GM21528 (cell line): ENCODE results near the gene ALG1L2.
"Not testable (repeated sequence)": the region's sequence is repeated elsewhere in the genome, so short reads cannot be mapped to it uniquely, and the experiment has no call there.

Source experiments
- ATAC-seq: cut with Tn5 transposase; IDR thresholded peaks from one replicate; pipeline ENCODE4 v1.9.1; 2021; ENCODE audit warnings: mild to moderate bottlenecking, moderate library complexity; ENCODE audit not compliant: unreplicated experiment, low FRiP score

The ALG1L2 gene

GRCh38 chr3:130093741-130094391 lies 12.2 kb downstream of the ALG1L2 start:
- no peak for ATAC-seq

GRCh38 chr3:130094491-130094941 lies 12.9 kb downstream of the ALG1L2 start:
- not testable (repeated sequence) for ATAC-seq

GRCh38 chr3:130095858-130096257 lies 14.2 kb downstream of the ALG1L2 start:
- ATAC-seq = not testable (repeated sequence)

GRCh38 chr3:130097096-130097495 lies 15.5 kb downstream of the ALG1L2 start:
- ATAC-seq = not testable (repeated sequence)

- not testable (repeated sequence) for ATAC-seq
Observed at GRCh38 chr3:130097690-130098638, 16.3 kb downstream of the ALG1L2 start.

DNA sequence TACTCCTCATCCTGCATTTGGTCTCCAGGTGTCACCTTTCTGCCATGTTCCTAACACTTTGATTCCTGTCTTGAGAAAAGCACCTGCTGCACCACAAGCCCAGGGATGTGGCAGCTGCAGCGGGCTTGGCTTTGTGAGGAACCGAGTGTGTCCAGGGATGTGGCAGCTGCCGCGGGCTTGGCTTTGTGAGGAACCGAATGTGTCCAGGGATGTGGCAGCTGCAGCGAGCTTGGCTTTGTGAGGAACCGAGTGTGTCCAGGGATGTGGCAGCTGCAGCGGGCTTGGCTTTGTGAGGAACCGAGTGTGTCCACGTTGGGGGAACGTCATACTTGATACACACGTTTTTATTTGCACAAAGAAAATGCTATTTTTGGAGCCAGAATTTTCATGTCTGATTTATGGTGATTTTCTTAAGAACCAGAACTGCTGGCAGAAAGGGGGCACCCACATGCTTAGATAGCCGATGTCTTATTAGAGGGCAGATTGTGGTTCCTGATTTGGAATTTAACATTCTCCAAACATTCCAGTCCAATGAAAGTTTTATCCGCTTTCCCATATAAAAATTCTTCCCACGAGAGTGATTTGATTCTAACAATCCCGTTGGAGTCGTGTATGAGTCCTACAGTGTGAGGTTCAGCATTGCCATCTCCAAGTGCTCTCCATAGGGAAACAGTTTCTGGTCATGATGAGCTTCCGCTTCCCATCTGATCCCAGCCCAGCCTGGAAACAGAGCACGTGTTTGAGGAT lies 17.2 kb downstream of the ALG1L2 start:
- ATAC-seq = not testable (repeated sequence)

DNA sequence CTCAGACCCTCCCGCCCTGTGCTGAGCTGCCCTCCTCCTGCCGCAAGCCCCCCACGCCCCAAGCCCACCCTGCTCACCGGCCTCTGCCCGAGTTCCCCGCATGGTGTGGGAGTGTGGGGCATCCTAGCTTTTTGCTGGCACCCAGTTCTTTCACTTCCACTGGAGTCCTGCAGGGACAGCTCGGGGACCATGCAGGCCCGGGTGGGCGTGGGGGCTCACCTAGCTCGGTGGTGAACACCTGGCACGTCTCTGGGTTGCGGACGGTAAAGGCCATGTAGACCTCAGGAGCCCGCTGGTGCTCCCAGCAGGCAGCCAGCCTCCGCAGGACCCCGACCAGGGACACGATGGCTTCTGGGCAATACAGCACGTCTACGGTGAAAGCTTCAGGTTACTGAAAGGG lies 20.9 kb downstream of the ALG1L2 start:
- ATAC-seq = not testable (repeated sequence)

- ATAC-seq = not testable (repeated sequence)
Observed at GRCh38 chr3:130104191-130104590, 22.6 kb downstream of the ALG1L2 start.

GRCh38 chr3:130107333-130107995 lies 25.8 kb downstream of the ALG1L2 start:
- not testable (repeated sequence) for ATAC-seq

DNA sequence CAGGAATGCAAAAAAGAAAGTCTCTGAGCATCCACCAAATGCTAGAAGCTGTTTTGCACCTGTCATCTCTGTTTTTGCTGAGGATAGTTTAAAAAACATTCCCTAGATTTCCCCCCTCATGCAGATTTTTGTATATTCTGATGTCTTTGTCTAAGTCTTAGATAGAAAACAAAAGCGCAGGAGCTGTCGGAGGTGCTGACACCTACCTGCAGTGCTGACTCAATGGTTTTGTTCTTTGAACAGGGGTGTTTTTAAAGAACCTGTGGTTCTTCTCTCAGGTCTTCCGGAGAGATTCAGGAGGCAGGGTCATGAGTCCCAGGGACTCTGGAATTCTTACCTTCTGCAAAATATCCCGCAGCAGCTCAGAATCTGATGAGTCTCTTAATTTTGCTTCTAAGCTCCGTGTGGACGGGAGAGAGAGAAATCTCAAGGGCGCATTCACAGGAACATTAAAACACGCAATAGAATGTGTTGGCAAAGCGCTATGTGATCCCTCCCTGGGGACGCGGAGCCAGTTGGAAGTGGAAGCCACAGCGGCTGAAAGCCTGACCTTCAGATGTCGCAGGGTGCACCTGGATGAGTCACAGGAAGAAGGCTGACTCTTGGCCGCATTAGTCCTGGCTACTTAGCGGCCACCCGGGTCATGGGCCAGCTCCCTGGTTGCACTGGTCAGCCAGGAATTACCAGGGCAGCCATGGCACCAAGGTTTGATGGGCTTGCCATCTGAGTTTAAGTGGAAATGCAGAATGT lies 27.4 kb downstream of the ALG1L2 start:
- not testable (repeated sequence) for ATAC-seq

- ATAC-seq = not testable (repeated sequence)
Observed at GRCh38 chr3:130110386-130111169, 28.9 kb downstream of the ALG1L2 start.

GRCh38 chr3:130111185-130111864 lies 29.7 kb downstream of the ALG1L2 start:
- peak; percentile 100 for ATAC-seq

- not testable (repeated sequence) for ATAC-seq
Observed at GRCh38 chr3:130111865-130112747, 30.5 kb downstream of the ALG1L2 start.

DNA sequence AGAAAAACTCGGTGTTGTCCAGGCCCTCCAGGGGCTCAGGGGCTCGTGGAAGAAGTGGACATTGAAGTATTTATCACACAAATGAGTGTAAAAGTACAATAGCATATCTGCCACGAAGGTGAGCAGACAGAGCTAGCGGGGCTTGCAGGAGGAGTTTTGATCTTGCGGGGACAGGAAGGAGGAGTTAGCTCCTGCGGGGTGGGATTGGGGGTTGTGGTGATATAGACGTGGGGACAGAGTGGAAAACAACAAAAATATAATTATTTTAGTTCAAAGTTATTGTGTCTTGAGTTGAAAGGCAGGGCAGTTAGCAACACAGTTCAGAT lies 31.1 kb downstream of the ALG1L2 start:
- not testable (repeated sequence) for ATAC-seq

GRCh38 chr3:130115400-130115799 lies 33.8 kb downstream of the ALG1L2 start:
- ATAC-seq = not testable (repeated sequence)

GRCh38 chr3:130117933-130118332 lies 36.3 kb downstream of the ALG1L2 start:
- ATAC-seq = no peak

GRCh38 chr3:130119824-130120223 lies 38.2 kb downstream of the ALG1L2 start:
- not testable (repeated sequence) for ATAC-seq
